GM18909 (cell line): ENCODE data around the gene HDAC7.

Experiments
- ATAC-seq: cut with Tn5 transposase; IDR thresholded peaks from one replicate; pipeline ENCODE4 v1.9.1; 2021; ENCODE audit warnings: mild to moderate bottlenecking; ENCODE audit not compliant: unreplicated experiment, poor library complexity

The HDAC7 gene

GRCh38 chr12:47833591-47834012 lies 13.9 kb upstream of the HDAC7 start:
- no peak for ATAC-seq

GRCh38 chr12:47832263-47832933 lies 12.7 kb upstream of the HDAC7 start:
- no peak for ATAC-seq

- no peak for ATAC-seq
These were observed 9.9 kb upstream of the HDAC7 start for GRCh38 chr12:47829584-47829983.

- ATAC-seq, result no peak
These were observed 9.3 kb upstream of the HDAC7 start for GRCh38 chr12:47828976-47829482.

GRCh38 chr12:47828008-47828975 lies 8.6 kb upstream of the HDAC7 start:
- ATAC-seq, result no peak

GRCh38 chr12:47825173-47825639 lies 5.5 kb upstream of the HDAC7 start:
- no peak for ATAC-seq

GRCh38 chr12:47824635-47825034 lies 4.9 kb upstream of the HDAC7 start:
- no peak for ATAC-seq

GRCh38 chr12:47824198-47824597 lies 4.5 kb upstream of the HDAC7 start:
- no peak for ATAC-seq

- no peak for ATAC-seq
These were observed 3.9 kb upstream of the HDAC7 start for GRCh38 chr12:47823422-47824086.

- no peak for ATAC-seq
These were observed 3.2 kb upstream of the HDAC7 start for GRCh38 chr12:47822863-47823262.

- no peak for ATAC-seq
These were observed 2.7 kb upstream of the HDAC7 start for GRCh38 chr12:47822401-47822800.

- ATAC-seq, result no peak
These were observed 1.6 kb upstream of the HDAC7 start for GRCh38 chr12:47821346-47821706.

GRCh38 chr12:47820631-47821345 lies 1.1 kb upstream of the HDAC7 start:
- ATAC-seq, result no peak

- ATAC-seq, result peak; percentile 34
These were observed 386 bp downstream of the HDAC7 start for GRCh38 chr12:47819138-47819895.

GRCh38 chr12:47818467-47819137 lies 1.1 kb downstream of the HDAC7 start:
- ATAC-seq, result peak; percentile 9

GRCh38 chr12:47818007-47818376 lies 1.7 kb downstream of the HDAC7 start:
- ATAC-seq, result no peak

GRCh38 chr12:47817272-47818006 lies 2.3 kb downstream of the HDAC7 start:
- no peak for ATAC-seq
